GM12878 (cell line): ENCODE data around the gene ART4. TPM values are rescaled to one million over a fixed set of nuclear protein-coding genes. Genes with fewer than 3 reads are reported as not detected.

Experiments used
- ATAC-seq: fragments of 200-7000 bp; cut with Tn5 transposase; 3 replicates; pipeline ENCODE4 v1.9.1; 2020; ENCODE audit warnings: mild to moderate bottlenecking, moderate library complexity
- BruUV-seq: library from RNA; stranded (reverse); fragments of 400-500 nt; replicated peaks from 2 replicates; lab custom pipeline; 2021; lab: Mats Ljungman, UMichigan
- CTCF ChIA-PET: fragments of 300-600 bp; sonication (Branson Sonifier 250); formaldehyde crosslinking; extraction: SDS; loops from one replicate; lab custom pipeline; 2021; ENCODE audit warnings: inconsistent platforms; lab: Yijun Ruan, JAX
- POLR2A ChIA-PET: fragments of 350-600 bp; formaldehyde crosslinking; extraction: SDS; loops from one replicate; lab custom pipeline; 2021; ENCODE audit warnings: inconsistent platforms; lab: Charles Lee
- RAD21 ChIA-PET: fragments of 300-600 bp; sonication (Branson Sonifier 250); formaldehyde crosslinking; loops from one replicate; lab custom pipeline; 2023; ENCODE audit warnings: antibody characterized with exemption; ENCODE audit not compliant: unreplicated experiment; lab: Charles Lee
- SMC1A ChIA-PET: fragments of 300-600 bp; sonication (Branson Sonifier 250); formaldehyde crosslinking; loops from one replicate; lab custom pipeline; 2023; ENCODE audit not compliant: unreplicated experiment, uncharacterized antibody; lab: Charles Lee
- DNase-seq: peaks from one replicate; pipeline ENCODE4 v3.0.0-alpha.2; 2011; ENCODE audit warnings: low read depth, low spot score
- FAIRE-seq: peaks from 3 replicates; lab custom pipeline; 2011; peaks lifted over from hg19 to GRCh38; lab: Jason Lieb, UNC
- H2AFZ ChIP-seq: 2 replicates; pipeline ENCODE4 v1.6.0; 2011; ENCODE audit warnings: low read depth, low read length, control low read depth; ENCODE audit not compliant: control insufficient read depth
- H3K27ac ChIP-seq: 2 replicates; pipeline ENCODE4 v1.5.1; 2011; ENCODE audit warnings: control low read depth; ENCODE audit not compliant: control insufficient read depth, insufficient read depth
- H3K27me3 ChIP-seq, 2 experiments: replicated peaks in 1 of 2; 2 replicates each; pipeline versions ENCODE4 v1.6.0 to v1.6.1; 2011; ENCODE audit warnings: low read length in 1 of 2; ENCODE audit not compliant: control insufficient read depth in 2 of 2, insufficient read depth in 2 of 2
- H3K36me3 ChIP-seq, 2 experiments: 2 replicates each; pipeline ENCODE4 v1.5.1; 2011; ENCODE audit warnings: low read length in 1 of 2; ENCODE audit not compliant: control insufficient read depth in 2 of 2, insufficient read depth in 2 of 2
- H3K4me1 ChIP-seq: 2 replicates; pipeline ENCODE4 v1.6.1; 2011; ENCODE audit warnings: mild to moderate bottlenecking, low read length, moderate library complexity, mixed read lengths; ENCODE audit not compliant: control insufficient read depth, insufficient read depth
- H3K4me2 ChIP-seq: 2 replicates; pipeline ENCODE4 v1.6.0; 2011; ENCODE audit warnings: control low read depth; ENCODE audit not compliant: control insufficient read depth, insufficient read depth
- H3K4me3 ChIP-seq: fragments of 200-600 bp; sonication (generic); 2 replicates; pipeline ENCODE4 v1.5.1; 2016
- H3K79me2 ChIP-seq: 2 replicates; pipeline ENCODE4 v1.6.0; 2011; ENCODE audit warnings: low read length; ENCODE audit not compliant: control insufficient read depth, insufficient read depth
- H3K9ac ChIP-seq: 2 replicates; pipeline ENCODE4 v1.8.0; 2011; ENCODE audit warnings: low read length, control low read depth, mixed read lengths; ENCODE audit not compliant: control insufficient read depth, insufficient read depth
- H3K9me3 ChIP-seq: replicated peaks from 3 replicates; pipeline ENCODE4 v1.5.1; 2011; ENCODE audit warnings: mild to moderate bottlenecking, low read length; ENCODE audit not compliant: control insufficient read depth, insufficient read depth
- H4K20me1 ChIP-seq: 2 replicates; pipeline ENCODE4 v1.6.0; 2011; ENCODE audit not compliant: control insufficient read depth, insufficient read depth
- BHLHE40 ChIP-seq, 2 experiments: fragments of 450-650 bp in 1 of 2; IDR thresholded peaks; 2 replicates each; pipeline ENCODE4 v1.6.1; 2011 to 2017; ENCODE audit warnings: low read depth in 2 of 2, borderline replicate concordance in 1 of 2, improper control_type of control experiment in 1 of 2, low read length in 1 of 2, mild to moderate bottlenecking in 1 of 2
- EED ChIP-seq: sonication (generic); IDR thresholded peaks from 2 replicates; pipeline ENCODE4 v1.6.1; 2016; ENCODE audit warnings: antibody characterized with exemption, low read depth
- FOXM1 ChIP-seq: IDR thresholded peaks from 2 replicates; pipeline ENCODE4 v1.6.1; 2012; ENCODE audit warnings: low read depth, mild to moderate bottlenecking, inconsistent platforms, low read length, moderate library complexity
- NFIC ChIP-seq: IDR thresholded peaks from 2 replicates; pipeline ENCODE4 v1.6.1; 2012; ENCODE audit warnings: low read depth, mild to moderate bottlenecking, inconsistent platforms, low read length, moderate library complexity
- NFXL1 ChIP-seq: fragments of 450-650 bp; IDR thresholded peaks from 2 replicates; pipeline ENCODE4 v1.6.1; 2017; ENCODE audit warnings: antibody characterized with exemption, mild to moderate bottlenecking, borderline replicate concordance
- NR2C2 ChIP-seq: IDR thresholded peaks from 2 replicates; pipeline ENCODE4 v1.6.1; 2011; ENCODE audit warnings: borderline replicate concordance, low read depth; ENCODE audit not compliant: control insufficient read depth, insufficient read length
- NRF1 ChIP-seq: conservative IDR thresholded peaks from 2 replicates; pipeline ENCODE4 v1.6.1; 2011; ENCODE audit warnings: mild to moderate bottlenecking, low read depth, low read length, improper control_type of control experiment
- PAX5 ChIP-seq: IDR thresholded peaks from 2 replicates; pipeline ENCODE4 v1.6.1; 2011; ENCODE audit warnings: low read depth, low read length, borderline replicate concordance
- POLR2AphosphoS2 ChIP-seq: IDR thresholded peaks from 2 replicates; pipeline ENCODE4 v1.6.1; 2011; ENCODE audit warnings: low read depth, mild to moderate bottlenecking, low read length, improper control_type of control experiment, moderate library complexity
- RBBP5 ChIP-seq: fragments of 200-600 bp; sonication (generic); conservative IDR thresholded peaks from 2 replicates; pipeline ENCODE4 v1.6.1; 2016
- RFX5 ChIP-seq: IDR thresholded peaks from 2 replicates; pipeline ENCODE4 v1.6.1; 2011; ENCODE audit warnings: low read depth, low read length, improper control_type of control experiment
- whole genome bisulfite sequencing: methylation state at CpG from one replicate; pipeline ENCODE4 v1.1.6; 2016; ENCODE audit warnings: low lambda C conversion rate; ENCODE audit not compliant: insufficient replicate concordance, insufficient coverage; ENCODE audit errors: missing lambda C conversion rate; 5-methylcytosine and 5-hydroxymethylcytosine counted together
- in situ Hi-C: fragments of 300-500 bp; cut with MboI; formaldehyde crosslinking; loops from 9 replicates; pipeline ENCODE4 v1.14.3; 2018; ENCODE audit warnings: mixed read lengths
- intact Hi-C: fragments of 100-400 bp; cut with micrococcal nuclease; formaldehyde crosslinking; loops from one replicate; pipeline ENCODE4 v1.14.2; 2022; ENCODE audit not compliant: unreplicated experiment
- polyA plus RNA-seq, 11 experiments: library from polyadenylated mRNA; depleted of rRNA in 4 of 11; unstranded in 6 of 11; stranded (reverse) in 5 of 11; fragments of >200 nt; fragmentation: Nextera tagmentation in 4 of 11; fragmentation: Illumina TruSeq in 1 of 11; extraction: Ambion mirVana in 4 of 11; extraction: Trizol in 1 of 11; gene quantifications; 1 replicate in 1 of 11; 2 replicates in 10 of 11; pipeline versions ENCODE4 v1.2.1 to v1.2.3, GENCODE V29; 2011 to 2016; ENCODE audit warnings: inconsistent platforms in 2 of 11, missing spikeins in 2 of 11, low read depth in 1 of 11
- total RNA-seq, 4 experiments: library from RNA; depleted of rRNA in 3 of 4; stranded (reverse); fragments of >200 nt in 3 of 4; fragmentation: Illumina TruSeq in 1 of 4; extraction: Trizol in 1 of 4; gene quantifications; 2 replicates each; pipeline versions ENCODE4 v1.2.1 to v1.2.3, GENCODE V29; 2013 to 2021
- TF ChIP-seq, protein P1 (sequence below): fragments of 450-650 bp; IDR thresholded peaks from 2 replicates; pipeline ENCODE4 v1.6.1; 2017; ENCODE audit warnings: mild to moderate bottlenecking
- TF ChIP-seq, protein P2 (sequence below): fragments of 450-650 bp; formaldehyde crosslinking; IDR thresholded peaks from 2 replicates; pipeline ENCODE4 v1.4.0; 2020; ENCODE audit warnings: mild to moderate bottlenecking, moderate library complexity
- TF ChIP-seq, protein P3 (sequence below): IDR thresholded peaks from 2 replicates; pipeline ENCODE4 v1.6.1; 2011; ENCODE audit warnings: borderline replicate concordance, low read depth, mild to moderate bottlenecking, moderate library complexity, low read length; ENCODE audit not compliant: insufficient read depth, poor library complexity, severe bottlenecking
- TF ChIP-seq, protein P4 (sequence below): IDR thresholded peaks from 2 replicates; pipeline ENCODE4 v1.6.1; 2011; ENCODE audit warnings: low read depth, low read length, improper control_type of control experiment, borderline replicate concordance

ART4 gene
- total and polyA plus RNA-seq, 10 of the 15 experiments (the other 5 are each of a cell fraction or from before 2014, with no cell fraction given) = 0.02 TPM; not detected in 9

DNA sequence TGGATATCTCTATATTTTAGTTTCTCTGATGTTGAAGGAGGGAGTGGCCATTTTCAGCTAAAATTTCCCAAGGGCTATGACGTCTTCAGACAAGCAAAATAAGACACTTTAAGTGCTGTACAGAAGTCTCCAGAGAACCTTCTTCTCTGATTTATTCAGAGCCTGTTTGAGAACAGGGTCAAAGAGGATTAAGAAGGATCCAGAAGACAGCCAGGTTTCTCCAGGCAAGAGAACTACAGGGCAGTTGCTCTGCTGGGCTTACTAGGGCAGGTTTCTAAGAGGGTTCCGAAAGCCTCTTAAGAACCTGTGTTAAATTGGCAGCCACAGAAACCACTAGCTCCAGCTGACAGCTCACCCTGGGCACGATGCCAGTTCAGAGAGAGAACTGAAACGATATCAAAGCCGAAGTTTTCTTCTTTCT lies 41.1 kb upstream of the ART4 start:
- peaks cover 9% of the 10 kb centered on the region; the same call in 1 of the 2 replicates for H3K4me1 ChIP-seq
- H3K4me2 ChIP-seq = peak overlapping the region; percentile 55
- intact Hi-C loops (loop anchor here (5.0 kb wide), 1 partner anchor 37 kb away; no protein-coding TSS in a partner anchor), in situ Hi-C loops (no loop called here)
- peak overlapping the region; percentile 50 for H2AFZ ChIP-seq
- H3K79me2 ChIP-seq = no peaks in the 10 kb centered on the region
- H3K4me3 ChIP-seq = no peak overlapping the region
- H3K27me3 ChIP-seq = no peaks in the 10 kb centered on the region; a peak in 3 of 4 replicates
- ChIA-PET POLR2A (interaction anchor here (1.0 kb wide), 1 partner anchor 14 kb away, joined by 3 read pairs; no protein-coding TSS in a partner anchor), SMC1A (interaction anchor here (0.7 to 1.7 kb wide), 9 partner anchors 10 to 113 kb away, joined by 3 to 7 read pairs (median 3); partner anchors contain the start of gene ARHGDIB), CTCF (interaction anchor here (0.9 to 1.4 kb wide), 4 partner anchors 9 to 82 kb away, joined by 3 to 5 read pairs (median 3); partner anchors contain the start of gene ERP27), RAD21 (interaction anchor here (0.8 to 1.4 kb wide), 4 partner anchors 75 to 337 kb away, joined by 3 to 4 read pairs (median 4); partner anchors contain the start of gene RERG)
- WGBS = 1% methylated on average over 5 of the region's 5 CpGs
- DNase-seq (peak; percentile 70), ATAC-seq (peak; percentile 99), FAIRE-seq (peak; percentile 98)
- H3K9ac ChIP-seq = no peak overlapping the region
- H3K27ac ChIP-seq = no peak overlapping the region
- no peaks in the 10 kb centered on the region for H4K20me1 ChIP-seq
- no TSS peak for BruUV-seq
- no peaks in the 10 kb centered on the region for H3K9me3 ChIP-seq
- H3K36me3 ChIP-seq = no peaks in the 10 kb centered on the region
- no peak for TF ChIP-seq PAX5
- TF ChIP-seq RFX5 = no peak
- no peak for TF ChIP-seq NR2C2
- TF ChIP-seq NRF1 = no peak
- TF ChIP-seq EED = 0 out of 2 replicates have a peak, but pooled peaks have one; percentile 18
- no peak for TF ChIP-seq FOXM1
- 0 out of 2 replicates have a peak, but pooled peaks have one; percentile 40 for TF ChIP-seq NFIC
- no peak for TF ChIP-seq BHLHE40 (IDR thresholded peaks at IDR 0.05; ENCODE audit: borderline replicate concordance in 1 of 2, low read depth in 2 of 2, low read length in 1 of 2)
- no peak for TF ChIP-seq NFXL1
- TF ChIP-seq, protein P1, sequence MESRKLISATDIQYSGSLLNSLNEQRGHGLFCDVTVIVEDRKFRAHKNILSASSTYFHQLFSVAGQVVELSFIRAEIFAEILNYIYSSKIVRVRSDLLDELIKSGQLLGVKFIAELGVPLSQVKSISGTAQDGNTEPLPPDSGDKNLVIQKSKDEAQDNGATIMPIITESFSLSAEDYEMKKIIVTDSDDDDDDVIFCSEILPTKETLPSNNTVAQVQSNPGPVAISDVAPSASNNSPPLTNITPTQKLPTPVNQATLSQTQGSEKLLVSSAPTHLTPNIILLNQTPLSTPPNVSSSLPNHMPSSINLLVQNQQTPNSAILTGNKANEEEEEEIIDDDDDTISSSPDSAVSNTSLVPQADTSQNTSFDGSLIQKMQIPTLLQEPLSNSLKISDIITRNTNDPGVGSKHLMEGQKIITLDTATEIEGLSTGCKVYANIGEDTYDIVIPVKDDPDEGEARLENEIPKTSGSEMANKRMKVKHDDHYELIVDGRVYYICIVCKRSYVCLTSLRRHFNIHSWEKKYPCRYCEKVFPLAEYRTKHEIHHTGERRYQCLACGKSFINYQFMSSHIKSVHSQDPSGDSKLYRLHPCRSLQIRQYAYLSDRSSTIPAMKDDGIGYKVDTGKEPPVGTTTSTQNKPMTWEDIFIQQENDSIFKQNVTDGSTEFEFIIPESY = no peak
- TF ChIP-seq, protein P2, sequence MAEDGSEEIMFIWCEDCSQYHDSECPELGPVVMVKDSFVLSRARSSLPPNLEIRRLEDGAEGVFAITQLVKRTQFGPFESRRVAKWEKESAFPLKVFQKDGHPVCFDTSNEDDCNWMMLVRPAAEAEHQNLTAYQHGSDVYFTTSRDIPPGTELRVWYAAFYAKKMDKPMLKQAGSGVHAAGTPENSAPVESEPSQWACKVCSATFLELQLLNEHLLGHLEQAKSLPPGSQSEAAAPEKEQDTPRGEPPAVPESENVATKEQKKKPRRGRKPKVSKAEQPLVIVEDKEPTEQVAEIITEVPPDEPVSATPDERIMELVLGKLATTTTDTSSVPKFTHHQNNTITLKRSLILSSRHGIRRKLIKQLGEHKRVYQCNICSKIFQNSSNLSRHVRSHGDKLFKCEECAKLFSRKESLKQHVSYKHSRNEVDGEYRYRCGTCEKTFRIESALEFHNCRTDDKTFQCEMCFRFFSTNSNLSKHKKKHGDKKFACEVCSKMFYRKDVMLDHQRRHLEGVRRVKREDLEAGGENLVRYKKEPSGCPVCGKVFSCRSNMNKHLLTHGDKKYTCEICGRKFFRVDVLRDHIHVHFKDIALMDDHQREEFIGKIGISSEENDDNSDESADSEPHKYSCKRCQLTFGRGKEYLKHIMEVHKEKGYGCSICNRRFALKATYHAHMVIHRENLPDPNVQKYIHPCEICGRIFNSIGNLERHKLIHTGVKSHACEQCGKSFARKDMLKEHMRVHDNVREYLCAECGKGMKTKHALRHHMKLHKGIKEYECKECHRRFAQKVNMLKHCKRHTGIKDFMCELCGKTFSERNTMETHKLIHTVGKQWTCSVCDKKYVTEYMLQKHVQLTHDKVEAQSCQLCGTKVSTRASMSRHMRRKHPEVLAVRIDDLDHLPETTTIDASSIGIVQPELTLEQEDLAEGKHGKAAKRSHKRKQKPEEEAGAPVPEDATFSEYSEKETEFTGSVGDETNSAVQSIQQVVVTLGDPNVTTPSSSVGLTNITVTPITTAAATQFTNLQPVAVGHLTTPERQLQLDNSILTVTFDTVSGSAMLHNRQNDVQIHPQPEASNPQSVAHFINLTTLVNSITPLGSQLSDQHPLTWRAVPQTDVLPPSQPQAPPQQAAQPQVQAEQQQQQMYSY (CRISPR knock-in tag) = no peak
- TF ChIP-seq POLR2AphosphoS2 = no peak
- no peak for TF ChIP-seq RBBP5
- TF ChIP-seq, protein P3, sequence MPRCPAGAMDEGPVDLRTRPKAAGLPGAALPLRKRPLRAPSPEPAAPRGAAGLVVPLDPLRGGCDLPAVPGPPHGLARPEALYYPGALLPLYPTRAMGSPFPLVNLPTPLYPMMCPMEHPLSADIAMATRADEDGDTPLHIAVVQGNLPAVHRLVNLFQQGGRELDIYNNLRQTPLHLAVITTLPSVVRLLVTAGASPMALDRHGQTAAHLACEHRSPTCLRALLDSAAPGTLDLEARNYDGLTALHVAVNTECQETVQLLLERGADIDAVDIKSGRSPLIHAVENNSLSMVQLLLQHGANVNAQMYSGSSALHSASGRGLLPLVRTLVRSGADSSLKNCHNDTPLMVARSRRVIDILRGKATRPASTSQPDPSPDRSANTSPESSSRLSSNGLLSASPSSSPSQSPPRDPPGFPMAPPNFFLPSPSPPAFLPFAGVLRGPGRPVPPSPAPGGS = no peak
- TF ChIP-seq, protein P4, sequence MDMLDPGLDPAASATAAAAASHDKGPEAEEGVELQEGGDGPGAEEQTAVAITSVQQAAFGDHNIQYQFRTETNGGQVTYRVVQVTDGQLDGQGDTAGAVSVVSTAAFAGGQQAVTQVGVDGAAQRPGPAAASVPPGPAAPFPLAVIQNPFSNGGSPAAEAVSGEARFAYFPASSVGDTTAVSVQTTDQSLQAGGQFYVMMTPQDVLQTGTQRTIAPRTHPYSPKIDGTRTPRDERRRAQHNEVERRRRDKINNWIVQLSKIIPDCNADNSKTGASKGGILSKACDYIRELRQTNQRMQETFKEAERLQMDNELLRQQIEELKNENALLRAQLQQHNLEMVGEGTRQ = no peak
